ENCODE results near the gene LYRM4. TPM values are rescaled to one million over a fixed set of nuclear protein-coding genes. Genes with fewer than 3 reads are reported as not detected.
"Not testable (repeated sequence)": the region's sequence is repeated elsewhere in the genome, so short reads cannot be mapped to it uniquely, and the experiment has no call there.

Gene LYRM4
- total RNA-seq, 6 experiments from 2014 or later, result 26.8 to 36.3 (median 30.2) TPM

DNA sequence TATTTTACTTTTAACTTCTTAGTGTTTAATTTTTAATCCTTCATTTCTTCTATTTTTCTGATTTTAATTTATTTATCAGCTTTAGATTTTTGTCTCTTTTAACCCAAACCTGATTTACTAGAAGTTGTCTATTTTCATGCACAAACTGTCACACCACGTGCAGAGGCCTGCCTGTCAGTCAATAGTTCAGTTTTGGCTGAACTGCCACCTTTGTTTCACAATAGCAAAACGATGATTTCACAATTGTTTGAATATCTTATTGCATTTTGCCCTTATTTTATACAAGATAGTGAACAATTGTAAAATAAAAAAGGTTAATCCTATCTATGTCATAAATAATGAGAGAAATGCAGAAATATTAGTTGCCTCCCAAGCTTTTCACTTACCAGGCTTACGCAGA is 199.6 kb downstream of the LYRM4 start:
- TF ChIP-seq, protein P1, sequence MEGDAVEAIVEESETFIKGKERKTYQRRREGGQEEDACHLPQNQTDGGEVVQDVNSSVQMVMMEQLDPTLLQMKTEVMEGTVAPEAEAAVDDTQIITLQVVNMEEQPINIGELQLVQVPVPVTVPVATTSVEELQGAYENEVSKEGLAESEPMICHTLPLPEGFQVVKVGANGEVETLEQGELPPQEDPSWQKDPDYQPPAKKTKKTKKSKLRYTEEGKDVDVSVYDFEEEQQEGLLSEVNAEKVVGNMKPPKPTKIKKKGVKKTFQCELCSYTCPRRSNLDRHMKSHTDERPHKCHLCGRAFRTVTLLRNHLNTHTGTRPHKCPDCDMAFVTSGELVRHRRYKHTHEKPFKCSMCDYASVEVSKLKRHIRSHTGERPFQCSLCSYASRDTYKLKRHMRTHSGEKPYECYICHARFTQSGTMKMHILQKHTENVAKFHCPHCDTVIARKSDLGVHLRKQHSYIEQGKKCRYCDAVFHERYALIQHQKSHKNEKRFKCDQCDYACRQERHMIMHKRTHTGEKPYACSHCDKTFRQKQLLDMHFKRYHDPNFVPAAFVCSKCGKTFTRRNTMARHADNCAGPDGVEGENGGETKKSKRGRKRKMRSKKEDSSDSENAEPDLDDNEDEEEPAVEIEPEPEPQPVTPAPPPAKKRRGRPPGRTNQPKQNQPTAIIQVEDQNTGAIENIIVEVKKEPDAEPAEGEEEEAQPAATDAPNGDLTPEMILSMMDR (IDR thresholded peaks at IDR 0.05), result no peak
- no peak for DNase-seq
- H3K36me3 Mint-ChIP-seq (ENCODE audit: low read depth), result no peaks in the 10 kb centered on the region
- H3K9me3 Mint-ChIP-seq, result no peaks in the 10 kb centered on the region
- no peak overlapping the region for H3K4me3 Mint-ChIP-seq
- peaks cover 4% of the 10 kb centered on the region for H3K27me3 Mint-ChIP-seq (ENCODE audit: insufficient read depth)
- H3K27ac Mint-ChIP-seq, result no peak overlapping the region
- peaks cover 9% of the 10 kb centered on the region; the same call in 1 of the 2 replicates for H3K4me1 Mint-ChIP-seq (ENCODE audit: low read depth)

DNA sequence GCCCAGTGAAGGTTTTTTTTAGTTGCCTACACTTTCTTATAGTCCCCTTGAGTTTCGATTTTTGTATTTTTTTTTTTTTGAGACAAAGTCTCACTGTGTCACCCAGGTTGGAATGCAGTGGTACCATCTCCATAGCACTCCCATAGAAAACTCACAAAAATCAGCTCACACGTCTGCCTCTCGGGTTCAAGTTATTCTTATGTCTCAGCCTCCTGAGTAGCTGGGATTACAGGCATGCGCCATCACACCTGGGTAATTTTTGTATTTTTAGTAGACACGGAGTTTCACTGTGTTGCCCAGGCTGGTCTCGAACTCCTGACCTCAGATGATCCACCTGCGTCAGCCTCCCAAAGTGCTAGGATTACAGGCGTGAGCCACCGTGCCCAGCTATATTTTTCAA is 200.3 kb downstream of the LYRM4 start:
- not testable (repeated sequence) for H3K27ac Mint-ChIP-seq; DNase-seq; H3K27me3 Mint-ChIP-seq (ENCODE audit: insufficient read depth); H3K4me1 Mint-ChIP-seq (ENCODE audit: low read depth); H3K9me3 Mint-ChIP-seq; H3K4me3 Mint-ChIP-seq; H3K36me3 Mint-ChIP-seq (ENCODE audit: low read depth)

DNA sequence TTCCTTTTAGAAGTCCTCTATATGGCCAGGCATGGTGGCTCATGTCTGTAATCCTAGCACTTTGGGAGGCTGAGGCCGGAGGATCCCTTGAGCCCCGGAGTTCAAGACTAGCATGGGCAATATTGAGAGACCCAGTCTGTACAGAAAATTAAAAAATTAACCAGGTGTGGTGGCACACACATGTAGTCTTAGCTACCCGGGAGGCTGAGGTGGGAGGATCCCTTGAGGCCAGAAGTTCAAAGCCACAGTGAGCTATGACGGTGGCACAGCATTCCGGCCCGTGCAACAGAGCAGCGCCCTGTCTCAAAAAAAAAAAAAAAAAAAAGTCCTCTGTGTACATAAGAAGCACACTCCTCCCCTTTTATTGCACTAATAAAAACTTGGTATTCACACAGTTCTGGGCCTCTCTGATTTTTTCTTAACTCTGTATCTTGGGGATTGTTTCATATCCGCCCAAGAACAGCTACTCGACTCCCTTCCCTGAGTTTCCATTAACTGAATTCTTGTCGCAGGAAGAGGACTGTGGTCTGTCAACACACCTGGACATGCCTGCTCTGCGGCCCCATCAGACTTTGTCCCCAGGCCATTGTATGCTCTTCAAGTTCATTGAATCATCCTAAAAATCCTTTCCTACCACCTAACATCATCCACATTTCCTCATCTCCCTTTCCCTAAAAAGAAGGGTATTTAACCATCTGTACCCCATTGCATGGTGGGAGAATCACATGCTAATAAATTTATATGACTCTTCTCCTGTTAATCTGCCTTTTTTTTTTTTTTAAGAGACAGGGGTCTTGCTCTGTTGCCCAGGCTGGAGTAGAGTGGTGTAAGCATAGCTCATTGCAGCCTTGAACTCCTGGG is 201.5 kb downstream of the LYRM4 start:
- no peaks in the 10 kb centered on the region for H3K9me3 Mint-ChIP-seq
- TF ChIP-seq, protein P1 (IDR thresholded peaks at IDR 0.05), result no peak
- DNase-seq, result no peak
- H3K27ac Mint-ChIP-seq, result no peak overlapping the region
- H3K4me1 Mint-ChIP-seq (ENCODE audit: low read depth), result peaks cover 21% of the 10 kb centered on the region
- no peak overlapping the region for H3K4me3 Mint-ChIP-seq
- no peaks in the 10 kb centered on the region for H3K36me3 Mint-ChIP-seq (ENCODE audit: low read depth)
- H3K27me3 Mint-ChIP-seq (ENCODE audit: insufficient read depth), result peaks cover 4% of the 10 kb centered on the region

Small RNAs within 50 kb of the gene (microRNA-seq; reads per million reads assigned to microRNA genes)
- gene MIR3691, result 8.5 reads per million, percentile 5 among the genes with 10 or more reads in this experiment

Other genes starting within 250 kb of the LYRM4 start
- 1 to 10 TPM in 4 of 6 experiments, under 1 TPM in 2; 0.55 to 1.6 (median 1.4) TPM for gene PPP1R3G, start 175.6 kb downstream of the LYRM4 start, total RNA-seq (2021; fragmentation: NEBNext Ultra II Directional; extraction: Animal tissue kit (Norgen Biotek cat#: 25700))
- gene FARS2, start 563 bp upstream of the LYRM4 start, total RNA-seq (2021; fragmentation: NEBNext Ultra II Directional; extraction: Animal tissue kit (Norgen Biotek cat#: 25700)), result 10 to 100 TPM; 11.5 to 16.4 (median 13.1) TPM